IMR-90 (cell line): ENCODE measurements around the gene ENTREP3. TPM values are rescaled to one million over a fixed set of nuclear protein-coding genes. Genes with fewer than 3 reads are reported as not detected.

Experiments
- ATAC-seq: fragments of 200-7000 bp; cut with Tn5 transposase; 2 replicates; pipeline ENCODE4 v1.9.1; 2020; ENCODE audit warnings: low read depth, mild to moderate bottlenecking, moderate library complexity
- BruUV-seq: library from RNA; stranded (reverse); fragments of 400-500 nt; replicated peaks from 2 replicates; lab custom pipeline; 2021; lab: Mats Ljungman, UMichigan
- CTCF ChIA-PET: fragments of 300-600 bp; formaldehyde crosslinking; extraction: SDS; loops from one replicate; lab custom pipeline; 2021; ENCODE audit warnings: antibody characterized with exemption; lab: Yijun Ruan, JAX
- POLR2A ChIA-PET: fragments of 300-600 bp; sonication (Branson Sonifier 250); formaldehyde crosslinking; loops from one replicate; lab custom pipeline; 2022; ENCODE audit warnings: antibody characterized with exemption; ENCODE audit not compliant: unreplicated experiment; lab: Charles Lee
- DNase-seq: peaks from one replicate; pipeline ENCODE4 v3.0.0; 2013
- H2AFZ ChIP-seq: replicated peaks from 2 replicates; pipeline ENCODE3; 2013; ENCODE audit warnings: low read length, mild to moderate bottlenecking; ENCODE audit not compliant: poor library complexity
- H2AK5ac ChIP-seq: 2 replicates; pipeline ENCODE4 v1.6.1; 2013; ENCODE audit warnings: low read depth, low read length, inconsistent platforms
- H2AK9ac ChIP-seq: replicated peaks from 2 replicates; pipeline ENCODE3; 2013; ENCODE audit warnings: mild to moderate bottlenecking, low read depth, low read length, moderate library complexity; ENCODE audit not compliant: poor library complexity
- H2BK120ac ChIP-seq: 2 replicates; pipeline ENCODE4 v1.6.1; 2013; ENCODE audit warnings: low read depth, low read length, inconsistent platforms
- H2BK15ac ChIP-seq: 3 replicates; pipeline ENCODE4 v1.6.1; 2013; ENCODE audit warnings: low read depth, low read length, inconsistent platforms
- H2BK20ac ChIP-seq: 2 replicates; pipeline ENCODE4 v1.6.1; 2013; ENCODE audit warnings: low read depth, mild to moderate bottlenecking, inconsistent platforms, low read length, moderate library complexity
- H2BK5ac ChIP-seq: 2 replicates; pipeline ENCODE4 v1.6.1; 2013; ENCODE audit warnings: mild to moderate bottlenecking, low read depth, low read length, inconsistent platforms; ENCODE audit not compliant: poor library complexity, severe bottlenecking
- H3K14ac ChIP-seq: replicated peaks from 2 replicates; pipeline ENCODE4 v1.6.1; 2013; ENCODE audit warnings: low read depth, low read length, inconsistent platforms
- H3K18ac ChIP-seq: 2 replicates; pipeline ENCODE4 v1.6.1; 2013; ENCODE audit warnings: low read depth, low read length, control low read depth
- H3K23ac ChIP-seq: 2 replicates; pipeline ENCODE4 v1.6.1; 2013; ENCODE audit warnings: low read depth, low read length, inconsistent platforms
- H3K27ac ChIP-seq: 2 replicates; pipeline ENCODE4 v1.5.1; 2013; ENCODE audit warnings: mild to moderate bottlenecking, control low read depth, low read length; ENCODE audit not compliant: insufficient read depth
- H3K27me3 ChIP-seq: 2 replicates; pipeline ENCODE4 v1.6.1; 2013; ENCODE audit warnings: low read length; ENCODE audit not compliant: control insufficient read depth, insufficient read depth
- H3K36me3 ChIP-seq: 2 replicates; pipeline ENCODE4 v1.6.1; 2013; ENCODE audit warnings: low read length, mixed read lengths; ENCODE audit not compliant: control insufficient read depth, insufficient read depth
- H3K4ac ChIP-seq: 2 replicates; pipeline ENCODE4 v1.6.1; 2013; ENCODE audit warnings: low read depth, low read length, inconsistent platforms
- H3K4me1 ChIP-seq: 2 replicates; pipeline ENCODE4 v1.6.1; 2013; ENCODE audit warnings: low read length, mixed read lengths; ENCODE audit not compliant: control insufficient read depth, insufficient read depth
- H3K4me2 ChIP-seq: 2 replicates; pipeline ENCODE4 v1.6.1; 2013; ENCODE audit warnings: low read depth, mild to moderate bottlenecking, control low read depth, low read length, moderate library complexity
- H3K4me3 ChIP-seq: 2 replicates; pipeline ENCODE4 v1.5.1; 2013; ENCODE audit warnings: low read depth, mild to moderate bottlenecking, control low read depth, low read length, moderate library complexity; ENCODE audit not compliant: insufficient read depth
- H3K56ac ChIP-seq: 2 replicates; pipeline ENCODE4 v1.6.1; 2013; ENCODE audit warnings: low read length, inconsistent platforms; ENCODE audit not compliant: insufficient read depth; ENCODE audit errors: extremely low read depth
- H3K79me1 ChIP-seq, 2 experiments: 2 replicates each; pipeline ENCODE4 v1.6.1; 2013; ENCODE audit warnings: low read length in 2 of 2, inconsistent platforms in 1 of 2, low read depth in 1 of 2
- H3K9ac ChIP-seq: 2 replicates; pipeline ENCODE4 v1.6.1; 2013; ENCODE audit warnings: low read depth, low read length, control low read depth
- H3K9me1 ChIP-seq: 2 replicates; pipeline ENCODE4 v1.6.1; 2013; ENCODE audit warnings: low read length, inconsistent platforms; ENCODE audit not compliant: insufficient read depth
- H3K9me3 ChIP-seq: 2 replicates; pipeline ENCODE4 v1.6.1; 2013; ENCODE audit warnings: low read length; ENCODE audit not compliant: control insufficient read depth, insufficient read depth
- H4K20me1 ChIP-seq: 2 replicates; pipeline ENCODE4 v1.6.1; 2013; ENCODE audit warnings: low read length, inconsistent platforms; ENCODE audit not compliant: insufficient read depth
- H4K5ac ChIP-seq: 2 replicates; pipeline ENCODE4 v1.6.1; 2013; ENCODE audit warnings: mild to moderate bottlenecking, low read depth, low read length, control low read depth
- H4K8ac ChIP-seq, 2 experiments: 2 replicates each; pipeline ENCODE4 v1.6.1; 2013; ENCODE audit warnings: low read depth in 2 of 2, low read length in 2 of 2, control low read depth in 1 of 2, inconsistent platforms in 1 of 2
- H4K91ac ChIP-seq: 2 replicates; pipeline ENCODE4 v1.6.1; 2013; ENCODE audit warnings: low read depth, low read length, inconsistent platforms; ENCODE audit not compliant: insufficient read depth
- BHLHE40 ChIP-seq: fragments of 150-350 bp; IDR thresholded peaks from 2 replicates; pipeline ENCODE4 v1.6.1; 2016; ENCODE audit warnings: mild to moderate bottlenecking, low read depth, low read length
- CHD1 ChIP-seq: IDR thresholded peaks from 2 replicates; pipeline ENCODE4 v1.6.1; 2012; ENCODE audit warnings: low read depth, low read length, improper control_type of control experiment
- FOS ChIP-seq: fragments of 150-350 bp; IDR thresholded peaks from 2 replicates; pipeline ENCODE4 v1.6.1; 2016; ENCODE audit warnings: low read depth, low read length
- MAFK ChIP-seq: IDR thresholded peaks from 2 replicates; pipeline ENCODE4 v1.6.1; 2012; ENCODE audit warnings: low read depth, low read length, improper control_type of control experiment
- MAZ ChIP-seq: IDR thresholded peaks from 2 replicates; pipeline ENCODE4 v1.6.1; 2012; ENCODE audit warnings: low read depth, mild to moderate bottlenecking, low read length, improper control_type of control experiment, moderate library complexity, borderline replicate concordance
- MXI1 ChIP-seq: IDR thresholded peaks from 2 replicates; pipeline ENCODE4 v1.6.1; 2012; ENCODE audit warnings: low read depth, mild to moderate bottlenecking, low read length, moderate library complexity, borderline replicate concordance
- NFE2L2 ChIP-seq: fragments of 150-350 bp; IDR thresholded peaks from 2 replicates; pipeline ENCODE4 v1.6.1; 2016; ENCODE audit warnings: low read depth, mild to moderate bottlenecking, low read length
- RCOR1 ChIP-seq: IDR thresholded peaks from 2 replicates; pipeline ENCODE4 v1.6.1; 2012; ENCODE audit warnings: mild to moderate bottlenecking, low read length, improper control_type of control experiment; ENCODE audit not compliant: insufficient replicate concordance
- RFX5 ChIP-seq: IDR thresholded peaks from 2 replicates; pipeline ENCODE4 v1.8.0; 2012; ENCODE audit warnings: low read depth, mild to moderate bottlenecking, low read length, moderate library complexity
- WGBS, 2 experiments: methylation state at CpG; one replicate each; pipeline versions ENCODE4 v1.1.5 to v1.1.7; 2013; ENCODE audit warnings: missing lambda C conversion rate in 2 of 2; ENCODE audit not compliant: insufficient read length in 1 of 2; ENCODE audit errors: extremely low coverage in 2 of 2; 5-methylcytosine and 5-hydroxymethylcytosine counted together
- dilution Hi-C: fragments of 300-500 bp; cut with HindIII; formaldehyde crosslinking; loops from one replicate; pipeline ENCODE4 v1.14.3; 2018; ENCODE audit warnings: low sequenced_read_pairs; ENCODE audit not compliant: unreplicated experiment
- in situ Hi-C: fragments of 300-500 bp; cut with MboI; formaldehyde crosslinking; loops from 3 replicates; pipeline ENCODE4 v1.14.3; 2019; ENCODE audit warnings: low sequenced_read_pairs, inconsistent platforms, mixed read lengths
- intact Hi-C: fragments of 100-400 bp; cut with micrococcal nuclease; formaldehyde crosslinking; loops from 2 replicates; pipeline ENCODE4 v1.10.0; 2022
- polyA plus RNA-seq, 3 experiments: library from polyadenylated mRNA; depleted of rRNA; stranded (reverse); fragments of >200 nt; gene quantifications; 2 replicates each; pipeline ENCODE4 v1.2.3, GENCODE V29; 2012; ENCODE audit warnings: low replicate concordance in 1 of 3
- total RNA-seq: library from RNA; depleted of rRNA; stranded (reverse); fragments of >200 nt; gene quantifications from 2 replicates; pipeline ENCODE4 v1.2.3, GENCODE V29; 2012
- TF ChIP-seq, protein P1 (sequence below): fragments of 150-350 bp; IDR thresholded peaks from 2 replicates; pipeline ENCODE4 v1.6.1; 2016; ENCODE audit warnings: low read depth, mild to moderate bottlenecking, low read length, moderate library complexity, borderline replicate concordance

The ENTREP3 gene
- total and polyA plus RNA-seq, 2 of the 4 experiments (the other 2 are of a cell fraction): 1.4 to 23.8 TPM

DNA sequence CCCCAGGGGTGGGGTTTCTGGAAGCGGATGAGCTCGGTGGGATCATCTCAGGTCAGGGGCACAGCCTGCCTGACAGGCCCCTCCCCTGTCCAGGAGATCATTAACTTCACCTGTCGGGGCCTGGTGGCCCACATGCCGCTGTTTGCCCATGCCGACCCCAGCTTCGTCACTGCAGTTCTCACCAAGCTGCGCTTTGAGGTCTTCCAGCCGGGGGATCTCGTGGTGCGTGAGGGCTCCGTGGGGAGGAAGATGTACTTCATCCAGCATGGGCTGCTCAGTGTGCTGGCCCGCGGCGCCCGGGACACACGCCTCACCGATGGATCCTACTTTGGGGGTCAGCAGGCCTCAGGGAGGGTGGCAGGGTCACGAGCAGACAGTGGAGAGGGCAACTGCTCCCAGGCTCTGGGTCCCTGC is 30.4 kb upstream of the ENTREP3 start:
- CTCF ChIA-PET: no interaction called here
- H2AK9ac ChIP-seq: no peak overlapping the region
- H3K79me1 ChIP-seq: no peaks in the 10 kb centered on the region
- no peak overlapping the region for H4K91ac ChIP-seq
- H3K36me3 ChIP-seq: no peaks in the 10 kb centered on the region
- peaks cover 3% of the 10 kb centered on the region; the same call in 1 of the 2 replicates for H3K9me1 ChIP-seq
- peaks cover 3% of the 10 kb centered on the region for H3K27me3 ChIP-seq
- TF ChIP-seq MXI1 (no peak), NFE2L2 (no peak), MAZ (no peak), BHLHE40 (no peak), CHD1 (no peak), RFX5 (no peak), MAFK (no peak), RCOR1 (no peak), FOS (no peak)
- TF ChIP-seq, protein P1, sequence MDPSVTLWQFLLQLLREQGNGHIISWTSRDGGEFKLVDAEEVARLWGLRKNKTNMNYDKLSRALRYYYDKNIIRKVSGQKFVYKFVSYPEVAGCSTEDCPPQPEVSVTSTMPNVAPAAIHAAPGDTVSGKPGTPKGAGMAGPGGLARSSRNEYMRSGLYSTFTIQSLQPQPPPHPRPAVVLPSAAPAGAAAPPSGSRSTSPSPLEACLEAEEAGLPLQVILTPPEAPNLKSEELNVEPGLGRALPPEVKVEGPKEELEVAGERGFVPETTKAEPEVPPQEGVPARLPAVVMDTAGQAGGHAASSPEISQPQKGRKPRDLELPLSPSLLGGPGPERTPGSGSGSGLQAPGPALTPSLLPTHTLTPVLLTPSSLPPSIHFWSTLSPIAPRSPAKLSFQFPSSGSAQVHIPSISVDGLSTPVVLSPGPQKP: no peak
- DNase-seq: no peak
- H3K9me3 ChIP-seq: no peaks in the 10 kb centered on the region
- H3K23ac ChIP-seq: no peak overlapping the region
- no peak overlapping the region for H3K4me2 ChIP-seq
- H3K4me1 ChIP-seq: no peaks in the 10 kb centered on the region
- H3K56ac ChIP-seq: no peak overlapping the region
- H2BK15ac ChIP-seq: no peak overlapping the region
- POLR2A ChIA-PET: no interaction called here
- no peak overlapping the region for H3K4me3 ChIP-seq
- H2AFZ ChIP-seq: no peak overlapping the region
- H4K5ac ChIP-seq: no peak overlapping the region
- no peak overlapping the region for H2BK5ac ChIP-seq
- WGBS, 2 experiments: 91% methylated on average over 8 of the region's 18 CpGs; no CpG with 5 or more reads in 1 of the 2 experiments
- H3K9ac ChIP-seq: no peak overlapping the region
- H2BK20ac ChIP-seq: no peak overlapping the region
- intact Hi-C loops: no loop called here
- H2BK120ac ChIP-seq: no peak overlapping the region
- H3K14ac ChIP-seq: no peak overlapping the region
- dilution Hi-C loops: no loop called here
- H3K18ac ChIP-seq: no peak overlapping the region
- no peaks in the 10 kb centered on the region for H4K20me1 ChIP-seq
- H3K4ac ChIP-seq: no peak overlapping the region
- H3K27ac ChIP-seq: no peak overlapping the region
- no TSS peak for BruUV-seq
- no peak overlapping the region for H4K8ac ChIP-seq
- in situ Hi-C loops: no loop called here
- no peak overlapping the region for H2AK5ac ChIP-seq
- ATAC-seq: no peak
